HG02852 (cell line): ENCODE data around the gene EVI5L.
"Not testable (repeated sequence)": the region's sequence is repeated elsewhere in the genome, so short reads cannot be mapped to it uniquely, and the experiment has no call there.

Source experiments
- ATAC-seq: cut with Tn5 transposase; IDR thresholded peaks from one replicate; pipeline ENCODE4 v1.9.1; 2021; ENCODE audit warnings: mild to moderate bottlenecking, moderate library complexity; ENCODE audit not compliant: unreplicated experiment

Gene EVI5L

GRCh38 chr19:7829561-7830271 is at the start of gene EVI5L:
Gene EVI5L, plus strand, starts transcription at chr19:7830218. Its CDS starts 16,325 bp downstream, at chr19:7846543.
- ATAC-seq: peak; percentile 79

- no peak for ATAC-seq
These were observed 48.9 kb upstream of the EVI5L start for GRCh38 chr19:7781157-7781556.

- no peak for ATAC-seq
These were observed 46.0 kb upstream of the EVI5L start for GRCh38 chr19:7783991-7784423.

GRCh38 chr19:7784856-7785255 is 45.2 kb upstream of the EVI5L start:
- no peak for ATAC-seq

DNA sequence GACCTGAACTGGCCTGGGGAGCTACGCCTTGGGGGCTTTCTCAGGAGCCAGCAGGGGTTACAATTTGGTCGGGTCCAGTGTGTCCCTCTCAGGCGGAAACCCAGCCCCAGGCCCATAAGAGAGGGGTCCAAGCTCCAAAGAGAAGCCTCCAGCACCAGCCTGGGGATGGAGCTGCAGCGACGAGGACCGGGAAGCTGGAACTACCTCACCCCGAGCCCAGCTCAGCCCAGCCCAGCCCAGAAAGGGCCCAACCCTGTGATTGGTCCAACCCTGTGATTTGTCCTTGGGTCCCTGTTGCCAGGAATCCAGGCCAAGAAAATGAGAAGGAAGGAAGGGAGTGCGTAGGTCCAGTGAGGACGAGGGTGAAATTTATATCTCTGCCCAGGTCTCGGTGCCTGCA is 42.9 kb upstream of the EVI5L start:
- ATAC-seq: no peak

DNA sequence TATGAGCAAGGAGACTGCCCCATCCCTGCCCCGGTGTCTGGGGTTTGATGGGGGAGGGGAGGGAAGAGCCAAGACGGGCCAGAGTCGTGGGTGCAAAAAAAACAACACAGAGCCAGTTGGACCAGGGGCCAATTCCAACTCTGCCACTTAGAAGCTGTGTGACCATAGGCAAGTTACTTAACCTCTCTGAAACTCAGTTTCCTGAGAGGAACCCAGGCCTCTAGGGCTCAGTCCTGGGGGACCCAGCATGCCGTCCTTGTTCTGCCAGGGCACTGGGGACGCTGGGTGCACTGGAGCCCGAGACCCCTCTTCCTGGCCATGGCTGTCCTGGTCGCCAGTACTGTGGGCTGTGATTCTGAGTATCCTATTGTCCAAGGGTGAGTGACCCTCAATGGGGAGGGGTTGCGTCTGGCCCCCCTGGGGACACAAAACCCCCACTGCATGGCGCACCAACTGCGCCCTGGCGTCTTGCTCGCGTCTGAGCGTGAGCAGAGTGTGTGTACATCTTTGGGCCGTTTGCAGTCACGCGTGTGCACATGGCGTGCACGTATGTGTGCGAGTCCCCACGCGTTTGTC is 42.3 kb upstream of the EVI5L start:
- no peak for ATAC-seq

- no peak for ATAC-seq
These were observed 41.7 kb upstream of the EVI5L start for GRCh38 chr19:7788178-7788932.

DNA sequence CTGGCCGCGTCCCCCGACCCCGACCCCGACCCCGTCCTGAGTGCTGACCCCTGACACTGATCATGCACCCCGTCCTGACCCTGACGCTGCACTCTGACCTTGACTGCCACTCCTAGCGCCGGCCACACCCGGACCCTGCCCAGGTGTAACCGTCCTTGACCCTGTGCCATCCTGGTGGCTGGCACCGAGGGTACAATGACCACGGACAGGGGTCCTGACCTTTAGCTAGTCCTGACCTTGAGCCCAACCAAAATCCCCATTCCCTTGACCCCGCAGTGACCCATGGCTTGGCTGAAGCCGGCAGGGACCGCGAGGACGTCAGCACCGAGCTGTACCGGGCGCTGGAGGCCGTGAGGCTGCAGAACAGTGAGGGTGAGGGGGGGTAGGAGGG is 41.1 kb upstream of the EVI5L start:
- no peak for ATAC-seq

- no peak for ATAC-seq
These were observed 40.6 kb upstream of the EVI5L start for GRCh38 chr19:7789447-7789846.

DNA sequence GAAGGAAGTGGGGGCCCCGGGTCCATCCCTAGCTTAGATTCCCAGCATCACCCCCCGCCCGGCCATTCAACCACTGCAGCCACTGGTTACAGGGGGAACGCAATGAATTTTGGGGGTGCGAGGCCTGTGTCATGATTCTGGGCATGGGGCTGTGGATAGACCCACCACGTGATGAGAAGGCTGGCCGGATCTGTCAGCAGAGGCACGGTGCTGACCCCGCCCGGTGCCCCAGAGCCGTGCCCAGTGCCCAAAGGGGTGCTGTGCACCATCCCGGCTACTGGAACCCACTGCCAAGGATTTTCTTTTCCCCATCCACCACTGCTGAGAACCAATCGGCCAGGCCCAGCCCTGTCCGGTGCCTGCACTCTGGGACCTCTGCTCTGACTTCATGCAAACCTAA is 39.6 kb upstream of the EVI5L start:
- no peak for ATAC-seq

DNA sequence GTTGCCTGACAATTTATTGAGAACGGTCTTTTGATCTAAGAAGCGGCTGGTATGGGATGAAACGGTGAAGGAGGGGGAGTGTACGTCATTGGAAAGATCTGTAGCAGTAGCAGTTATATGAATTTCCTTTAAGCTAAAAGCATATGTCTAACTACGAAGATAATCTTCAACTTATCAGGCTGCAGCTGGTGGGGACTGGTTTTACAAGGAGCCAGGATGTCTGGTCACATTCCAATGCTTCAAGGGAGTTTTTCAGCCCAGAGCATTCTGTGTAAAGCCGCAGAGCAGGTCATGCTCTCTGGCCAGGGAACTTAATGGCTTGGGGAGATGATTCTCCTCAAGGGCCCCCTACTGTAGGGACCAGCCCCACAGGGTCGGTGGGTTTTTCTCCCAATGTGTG is 37.7 kb upstream of the EVI5L start:
- no peak for ATAC-seq

DNA sequence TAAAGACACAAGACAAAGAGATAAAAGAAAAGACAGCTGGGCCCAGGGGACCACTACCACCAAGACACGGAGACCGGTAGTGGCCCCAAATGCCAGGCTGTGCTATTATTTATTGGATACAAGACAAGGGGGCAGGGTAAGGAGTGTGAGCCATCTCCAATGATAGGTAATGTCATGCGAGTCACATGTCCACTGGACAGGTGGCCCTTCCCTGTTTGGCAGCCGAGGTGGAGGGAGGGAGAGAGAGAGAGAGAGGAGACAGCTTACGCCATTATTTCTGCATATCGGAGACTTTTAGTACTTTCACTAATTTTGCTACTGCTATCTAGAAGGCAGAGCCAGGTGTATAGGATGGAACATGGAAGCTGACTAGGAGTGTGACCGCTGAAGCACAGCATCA is 37.3 kb upstream of the EVI5L start:
- not testable (repeated sequence) for ATAC-seq

- ATAC-seq: no peak
These were observed 36.5 kb upstream of the EVI5L start for GRCh38 chr19:7793493-7793892.

GRCh38 chr19:7795555-7796161 is 34.4 kb upstream of the EVI5L start:
- ATAC-seq: no peak

GRCh38 chr19:7799640-7800355 is 30.2 kb upstream of the EVI5L start:
- no peak for ATAC-seq

GRCh38 chr19:7801020-7801570 is 28.9 kb upstream of the EVI5L start:
- ATAC-seq: no peak

GRCh38 chr19:7806234-7806633 is 23.8 kb upstream of the EVI5L start:
- no peak for ATAC-seq

DNA sequence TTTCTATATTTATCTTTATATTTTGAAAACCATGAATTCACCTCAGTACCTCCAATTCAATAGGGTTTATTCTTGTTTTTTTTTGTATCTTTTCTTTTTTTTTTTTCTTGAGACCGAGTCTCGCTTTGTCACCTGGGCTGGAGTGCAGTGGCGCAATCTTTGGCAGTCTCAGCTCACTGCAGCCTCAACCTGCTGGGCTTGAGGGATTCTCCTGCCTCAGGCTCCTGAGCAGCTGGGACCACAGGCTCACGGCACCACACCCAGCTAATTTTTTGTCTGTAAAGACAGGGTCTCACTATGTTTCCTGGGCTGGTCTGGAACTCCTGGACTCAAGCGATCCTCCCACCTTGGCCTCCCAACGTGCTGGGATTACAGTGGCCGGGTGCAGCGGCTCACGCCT is 23.1 kb upstream of the EVI5L start:
- ATAC-seq: no peak

DNA sequence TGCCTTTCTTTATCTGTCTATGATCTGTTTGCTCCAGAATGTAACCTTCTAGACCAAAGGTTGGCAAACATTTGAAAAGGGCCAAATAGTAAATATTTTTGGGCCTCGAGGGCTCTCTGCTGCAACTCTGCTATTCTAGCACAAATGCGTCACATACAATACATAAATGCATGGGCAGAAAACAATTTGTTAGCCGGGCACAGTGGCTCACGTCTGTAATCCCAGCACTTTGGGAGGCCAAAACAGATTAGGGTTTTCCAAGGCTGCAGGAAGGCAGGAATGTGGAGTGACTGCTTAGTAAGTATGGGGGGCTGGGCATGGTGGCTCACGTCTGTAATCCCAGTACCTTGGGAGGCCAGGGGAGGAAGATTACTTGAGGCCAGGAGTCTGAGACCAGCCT is 21.9 kb upstream of the EVI5L start:
- no peak for ATAC-seq

- ATAC-seq: no peak
These were observed 18.0 kb upstream of the EVI5L start for GRCh38 chr19:7811989-7812388.

- no peak for ATAC-seq
These were observed 14.7 kb upstream of the EVI5L start for GRCh38 chr19:7815325-7815724.
